ENCODE data around the gene CDKAL1. TPM values are rescaled to one million over a fixed set of nuclear protein-coding genes. Genes with fewer than 3 reads are reported as not detected.

Gene CDKAL1
- total RNA-seq, 2 donors from 2014 or later: 12.1 to 19.0 TPM

- no peaks in the 10 kb centered on the region for H3K4me1 ChIP-seq (replicated peaks)
- no peak overlapping the region for H3K4me3 ChIP-seq
- peak; percentile 20 for DNase-seq (ENCODE audit: low spot score)
- intact Hi-C loops (cut with DNase I): no loop called here
- H3K36me3 ChIP-seq: no peaks in the 10 kb centered on the region
- no peak overlapping the region for H3K27ac ChIP-seq
- H3K27me3 ChIP-seq (replicated peaks; ENCODE audit: insufficient read depth): no peaks in the 10 kb centered on the region
- WGBS: 57% methylated on average over 5 of the region's 5 CpGs
- H3K9me3 ChIP-seq: no peaks in the 10 kb centered on the region
- TF ChIP-seq POLR2AphosphoS5 (IDR thresholded peaks at IDR 0.05) (no peak), POLR2A (IDR thresholded peaks at IDR 0.05) (no peak), CTCF (IDR thresholded peaks at IDR 0.05) (no peak)
These were observed 686.2 kb downstream of the CDKAL1 start for GRCh38 chr6:21220271-21220987.

GRCh38 chr6:21222656-21223055 lies 688.4 kb downstream of the CDKAL1 start:
- H3K27ac ChIP-seq: no peak overlapping the region
- DNase-seq (ENCODE audit: low spot score): no peak
- WGBS: 94% methylated on average over 7 of the region's 7 CpGs
- H3K4me3 ChIP-seq: no peak overlapping the region
- H3K4me1 ChIP-seq (replicated peaks): no peaks in the 10 kb centered on the region
- intact Hi-C loops (cut with DNase I): no loop called here
- TF ChIP-seq POLR2AphosphoS5 (IDR thresholded peaks at IDR 0.05) (no peak), CTCF (IDR thresholded peaks at IDR 0.05) (no peak), POLR2A (IDR thresholded peaks at IDR 0.05) (no peak)
- H3K27me3 ChIP-seq (replicated peaks; ENCODE audit: insufficient read depth): no peaks in the 10 kb centered on the region
- H3K9me3 ChIP-seq: no peaks in the 10 kb centered on the region
- H3K36me3 ChIP-seq: no peaks in the 10 kb centered on the region

GRCh38 chr6:21225912-21226311 lies 691.7 kb downstream of the CDKAL1 start:
- H3K4me3 ChIP-seq: no peak overlapping the region
- no peak for TF ChIP-seq POLR2A (IDR thresholded peaks at IDR 0.05)
- TF ChIP-seq POLR2AphosphoS5 (IDR thresholded peaks at IDR 0.05): no peak
- TF ChIP-seq CTCF (IDR thresholded peaks at IDR 0.05): no peak
- H3K27me3 ChIP-seq (replicated peaks; ENCODE audit: insufficient read depth): no peaks in the 10 kb centered on the region
- intact Hi-C loops (cut with DNase I): no loop called here
- no peaks in the 10 kb centered on the region for H3K9me3 ChIP-seq
- WGBS: 90% methylated on average over 5 of the region's 5 CpGs
- H3K27ac ChIP-seq: no peak overlapping the region
- H3K36me3 ChIP-seq: no peaks in the 10 kb centered on the region
- H3K4me1 ChIP-seq (replicated peaks): no peaks in the 10 kb centered on the region
- no peak for DNase-seq (ENCODE audit: low spot score)

- 87% methylated on average over 6 of the region's 6 CpGs for WGBS
These were observed 693.2 kb downstream of the CDKAL1 start for GRCh38 chr6:21227486-21227885.

More at GRCh38 chr6:21227486-21227885, 693.2 kb downstream of the CDKAL1 start:
- Histone ChIP-seq H3K9me3 (no peaks in the 10 kb centered on the region), H3K4me1 (replicated peaks) (no peaks in the 10 kb centered on the region), H3K27me3 (replicated peaks; ENCODE audit: insufficient read depth) (no peaks in the 10 kb centered on the region), H3K36me3 (no peaks in the 10 kb centered on the region), H3K4me3 (no peak overlapping the region), H3K27ac (no peak overlapping the region)
- no peak for TF ChIP-seq POLR2A (IDR thresholded peaks at IDR 0.05)
- no peak for TF ChIP-seq CTCF (IDR thresholded peaks at IDR 0.05)
- no peak for TF ChIP-seq POLR2AphosphoS5 (IDR thresholded peaks at IDR 0.05)
- intact Hi-C loops (cut with DNase I): no loop called here
- no peak for DNase-seq (ENCODE audit: low spot score)

Measured in prostate gland (tissue), 2 donors.